Thoracic aorta (tissue), 2 donors: ENCODE measurements around the gene COL18A1. TPM values are rescaled to one million over a fixed set of nuclear protein-coding genes. Genes with fewer than 3 reads are reported as not detected.
A peak's percentile ranks its signal among the peaks of the same experiment; 100 is the strongest.

Experiments used
- ATAC-seq: fragments of 150-250 bp; one replicate; pipeline ENCODE4 v1.8.0; 2017; ENCODE audit warnings: low read depth; ENCODE audit not compliant: insufficient number of reproducible peaks, low FRiP score
- DNase-seq: peaks from one replicate; pipeline ENCODE4 v3.0.0-alpha.2; 2020; ENCODE audit warnings: low spot score
- H3K27ac ChIP-seq, 2 donors: fragments of 200-600 bp; sonication (generic); 1 replicate in 1 of 2; 2 replicates in 1 of 2; pipeline ENCODE4 v1.5.1; 2016; ENCODE audit warnings: mild to moderate bottlenecking in 2 of 2, moderate library complexity in 2 of 2
- H3K27me3 ChIP-seq: fragments of 200-600 bp; sonication (generic); replicated peaks from 2 replicates; pipeline ENCODE4 v1.6.0; 2016; ENCODE audit warnings: mild to moderate bottlenecking; ENCODE audit not compliant: insufficient read depth
- H3K36me3 ChIP-seq: fragments of 200-600 bp; sonication (generic); one replicate; pipeline ENCODE4 v1.5.1; 2016
- H3K4me1 ChIP-seq, 2 donors: fragments of 200-600 bp; sonication (generic); 1 replicate in 1 of 2; 2 replicates in 1 of 2; pipeline versions ENCODE4 v1.5.1 to v1.6.0; 2016; ENCODE audit warnings: low read depth in 2 of 2, mild to moderate bottlenecking in 1 of 2; ENCODE audit not compliant: control insufficient read depth in 1 of 2
- H3K4me3 ChIP-seq: fragments of 200-600 bp; sonication (generic); 2 replicates; pipeline ENCODE4 v1.5.1; 2016; ENCODE audit warnings: mild to moderate bottlenecking
- H3K9me3 ChIP-seq: fragments of 200-600 bp; sonication (generic); 2 replicates; pipeline ENCODE4 v1.5.1; 2016
- total RNA-seq, 2 donors: library from RNA; depleted of rRNA; stranded (reverse); fragments of >200 nt; gene quantifications; one replicate each; pipeline versions ENCODE4 v1.1.0 to v1.2.3, GENCODE V29; 2016
- TF ChIP-seq, protein P1 (sequence below): fragments of 200-600 bp; sonication (generic); IDR thresholded peaks from one replicate; pipeline ENCODE4 v1.5.1; 2019; ENCODE audit warnings: antibody characterized with exemption

Gene COL18A1
- total RNA-seq, 2 donors from 2014 or later, result 507 to 811 TPM

GRCh38 chr21:45423968-45424853 lies 19.2 kb downstream of the COL18A1 start:
- ATAC-seq (no peak), DNase-seq (no peak)
- Histone ChIP-seq H3K36me3 (no peaks in the 10 kb centered on the region), H3K27ac (peak overlapping the region in 1 of 2 donors; percentile 78), H3K4me1 (peaks cover 18 to 65% of the 10 kb centered on the region in 2 donors), H3K27me3 (no peaks in the 10 kb centered on the region), H3K4me3 (no peak overlapping the region), H3K9me3 (no peaks in the 10 kb centered on the region)
- TF ChIP-seq, protein P1, sequence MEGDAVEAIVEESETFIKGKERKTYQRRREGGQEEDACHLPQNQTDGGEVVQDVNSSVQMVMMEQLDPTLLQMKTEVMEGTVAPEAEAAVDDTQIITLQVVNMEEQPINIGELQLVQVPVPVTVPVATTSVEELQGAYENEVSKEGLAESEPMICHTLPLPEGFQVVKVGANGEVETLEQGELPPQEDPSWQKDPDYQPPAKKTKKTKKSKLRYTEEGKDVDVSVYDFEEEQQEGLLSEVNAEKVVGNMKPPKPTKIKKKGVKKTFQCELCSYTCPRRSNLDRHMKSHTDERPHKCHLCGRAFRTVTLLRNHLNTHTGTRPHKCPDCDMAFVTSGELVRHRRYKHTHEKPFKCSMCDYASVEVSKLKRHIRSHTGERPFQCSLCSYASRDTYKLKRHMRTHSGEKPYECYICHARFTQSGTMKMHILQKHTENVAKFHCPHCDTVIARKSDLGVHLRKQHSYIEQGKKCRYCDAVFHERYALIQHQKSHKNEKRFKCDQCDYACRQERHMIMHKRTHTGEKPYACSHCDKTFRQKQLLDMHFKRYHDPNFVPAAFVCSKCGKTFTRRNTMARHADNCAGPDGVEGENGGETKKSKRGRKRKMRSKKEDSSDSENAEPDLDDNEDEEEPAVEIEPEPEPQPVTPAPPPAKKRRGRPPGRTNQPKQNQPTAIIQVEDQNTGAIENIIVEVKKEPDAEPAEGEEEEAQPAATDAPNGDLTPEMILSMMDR, result no peak

DNA sequence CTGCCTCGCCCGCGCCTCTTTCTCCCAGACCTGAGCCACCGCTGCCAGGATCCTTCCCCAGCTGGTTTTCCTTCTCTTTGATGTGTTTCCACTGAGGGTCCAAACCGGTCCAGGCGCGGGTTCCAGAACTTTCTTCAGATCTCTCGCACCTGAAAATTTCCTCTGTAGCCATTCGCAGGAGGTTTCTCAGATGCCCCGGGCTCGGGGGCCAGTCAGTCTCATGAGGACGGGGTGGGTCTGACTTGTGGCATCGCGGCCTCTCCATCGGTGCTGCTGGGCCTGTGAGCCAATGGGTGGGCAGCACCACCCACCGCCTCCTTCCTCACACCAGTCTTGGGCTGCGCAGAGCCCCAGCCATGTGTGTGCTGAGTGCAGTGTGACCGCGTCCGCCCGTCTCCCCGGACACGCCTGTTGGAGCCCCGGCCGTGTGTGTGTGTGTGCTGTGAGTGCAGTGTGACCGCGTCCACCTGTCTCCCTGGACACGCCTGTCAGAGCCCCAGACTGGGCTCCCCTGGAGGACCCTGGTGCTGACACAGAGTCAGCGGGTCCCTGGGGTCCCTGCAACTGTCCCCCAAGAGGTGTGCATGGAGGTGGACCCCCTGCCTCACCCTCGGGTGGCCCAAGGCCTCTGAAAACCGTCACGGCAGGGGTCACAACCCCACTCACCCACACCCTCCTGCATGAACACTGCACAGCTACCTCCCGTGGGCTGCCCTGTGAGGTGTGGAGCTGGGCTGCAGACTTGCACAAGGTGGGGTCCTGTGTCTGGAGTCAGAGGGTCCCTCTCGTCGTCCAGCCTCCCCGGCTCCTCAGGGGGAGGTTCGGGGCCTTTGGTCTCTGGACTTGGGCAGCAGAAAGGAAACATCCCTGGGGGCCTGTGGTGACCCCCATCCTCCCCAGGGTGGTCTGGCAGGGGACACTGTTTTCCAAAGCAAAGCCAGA lies 20.2 kb downstream of the COL18A1 start:
- Histone ChIP-seq H3K36me3 (no peaks in the 10 kb centered on the region), H3K27me3 (no peaks in the 10 kb centered on the region), H3K4me3 (no peak overlapping the region), H3K27ac (no peak overlapping the region), H3K9me3 (no peaks in the 10 kb centered on the region), H3K4me1 (peaks cover 18 to 64% of the 10 kb centered on the region in 2 donors)
- TF ChIP-seq, protein P1, result no peak
- ATAC-seq (no peak), DNase-seq (no peak)

GRCh38 chr21:45427331-45428271 lies 22.6 kb downstream of the COL18A1 start:
- Histone ChIP-seq H3K27ac (peak overlapping the region; percentile 75 to 78), H3K9me3 (no peaks in the 10 kb centered on the region), H3K4me3 (peak overlapping the region; percentile 24), H3K36me3 (no peaks in the 10 kb centered on the region), H3K27me3 (no peaks in the 10 kb centered on the region), H3K4me1 (peaks cover 25 to 64% of the 10 kb centered on the region in 2 donors)
- peak; percentile 72 for DNase-seq
- ATAC-seq, result peak; percentile 86
- TF ChIP-seq, protein P1, result no peak

- Histone ChIP-seq H3K4me3 (no peak overlapping the region), H3K27me3 (no peaks in the 10 kb centered on the region), H3K36me3 (no peaks in the 10 kb centered on the region), H3K4me1 (peaks cover 31 to 67% of the 10 kb centered on the region in 2 donors), H3K27ac (no peak overlapping the region), H3K9me3 (no peaks in the 10 kb centered on the region)
- ATAC-seq, result no peak
- no peak for DNase-seq
- TF ChIP-seq, protein P1, result no peak
Observed at GRCh38 chr21:45428534-45428933, 23.6 kb downstream of the COL18A1 start.
